T47D (cell line): ENCODE results near the gene CDC42BPA.

Source experiments
- DNase-seq, 2 experiments: peaks; one replicate each; pipeline versions ENCODE4 v3.0.0 to v3.0.0-alpha.2; 2011 to 2012; ENCODE audit warnings: low read depth in 1 of 2, low spot score in 1 of 2
- JUND ChIP-seq: IDR thresholded peaks from 2 replicates; pipeline ENCODE4 v1.6.1; 2012; ENCODE audit warnings: low read depth
- in situ Hi-C: cut with HindIII; loops from 2 replicates; pipeline ENCODE4 v1.10.0; 2016; ENCODE audit warnings: low sequenced_read_pairs, low pct_unique_long_range_greater_than_20kb

Gene CDC42BPA

DNA sequence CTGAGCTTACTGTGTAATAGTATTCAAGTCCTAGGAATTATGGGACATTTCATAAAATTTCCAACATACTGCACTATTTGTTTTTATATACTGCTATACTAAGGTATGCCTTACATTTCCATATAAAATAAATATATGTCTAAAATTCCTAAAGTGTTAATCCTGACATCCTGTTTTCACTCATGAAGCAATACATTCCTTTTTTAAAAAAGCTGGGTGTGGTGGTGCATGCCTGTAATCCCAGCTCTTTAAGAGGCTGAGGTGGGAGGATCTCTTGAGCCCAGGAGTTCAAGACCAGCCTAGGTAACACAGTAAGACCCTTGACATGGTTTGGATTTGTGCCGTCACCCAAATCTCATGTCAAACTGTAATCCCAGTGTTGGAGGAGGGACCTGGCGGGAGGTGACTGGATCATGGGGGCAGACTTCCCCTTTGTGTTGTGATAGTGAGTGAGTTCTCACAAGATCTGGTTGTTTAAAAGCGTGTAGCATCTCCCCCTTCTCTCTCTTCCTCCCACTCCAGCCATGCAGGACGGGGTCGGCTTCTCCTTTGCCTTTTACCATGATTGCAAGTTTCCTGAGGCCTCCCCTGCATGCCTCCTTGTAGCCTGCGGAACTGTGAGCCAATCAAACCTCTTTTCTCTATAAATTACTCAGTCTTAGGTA, 5.8 kb downstream of the CDC42BPA start:
- no peak for TF ChIP-seq JUND
- DNase-seq = no peak
- in situ Hi-C loops = no loop called here

DNA sequence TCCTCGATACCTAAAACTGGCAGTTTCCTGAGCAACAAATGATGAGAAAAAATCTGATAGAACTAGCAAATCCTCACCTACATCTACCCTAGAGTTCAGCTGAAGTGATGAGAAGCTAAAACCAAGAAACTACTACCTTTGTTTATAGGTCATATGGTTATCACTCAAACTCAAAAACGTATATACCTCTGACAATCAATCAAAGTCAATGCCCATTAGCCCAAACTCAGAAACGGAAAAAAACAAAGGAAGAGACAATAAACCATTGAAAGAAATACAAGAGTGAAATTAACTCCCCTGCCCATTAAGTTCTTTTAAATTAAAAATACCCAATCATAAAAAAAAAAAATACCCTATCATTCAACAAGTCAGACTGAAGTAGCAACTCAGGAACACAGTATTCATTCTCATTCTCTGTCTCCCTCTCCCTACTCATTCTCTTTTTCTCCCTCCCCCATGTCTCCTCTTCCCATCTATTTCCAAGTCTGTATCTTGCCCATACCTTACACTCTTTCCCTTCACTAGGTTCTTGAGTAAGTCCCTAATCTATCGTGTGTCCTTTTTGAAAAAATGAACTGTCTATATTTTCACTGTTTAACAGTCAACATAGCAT, 6.8 kb downstream of the CDC42BPA start:
- in situ Hi-C loops = no loop called here
- DNase-seq = no peak
- TF ChIP-seq JUND = no peak

DNA sequence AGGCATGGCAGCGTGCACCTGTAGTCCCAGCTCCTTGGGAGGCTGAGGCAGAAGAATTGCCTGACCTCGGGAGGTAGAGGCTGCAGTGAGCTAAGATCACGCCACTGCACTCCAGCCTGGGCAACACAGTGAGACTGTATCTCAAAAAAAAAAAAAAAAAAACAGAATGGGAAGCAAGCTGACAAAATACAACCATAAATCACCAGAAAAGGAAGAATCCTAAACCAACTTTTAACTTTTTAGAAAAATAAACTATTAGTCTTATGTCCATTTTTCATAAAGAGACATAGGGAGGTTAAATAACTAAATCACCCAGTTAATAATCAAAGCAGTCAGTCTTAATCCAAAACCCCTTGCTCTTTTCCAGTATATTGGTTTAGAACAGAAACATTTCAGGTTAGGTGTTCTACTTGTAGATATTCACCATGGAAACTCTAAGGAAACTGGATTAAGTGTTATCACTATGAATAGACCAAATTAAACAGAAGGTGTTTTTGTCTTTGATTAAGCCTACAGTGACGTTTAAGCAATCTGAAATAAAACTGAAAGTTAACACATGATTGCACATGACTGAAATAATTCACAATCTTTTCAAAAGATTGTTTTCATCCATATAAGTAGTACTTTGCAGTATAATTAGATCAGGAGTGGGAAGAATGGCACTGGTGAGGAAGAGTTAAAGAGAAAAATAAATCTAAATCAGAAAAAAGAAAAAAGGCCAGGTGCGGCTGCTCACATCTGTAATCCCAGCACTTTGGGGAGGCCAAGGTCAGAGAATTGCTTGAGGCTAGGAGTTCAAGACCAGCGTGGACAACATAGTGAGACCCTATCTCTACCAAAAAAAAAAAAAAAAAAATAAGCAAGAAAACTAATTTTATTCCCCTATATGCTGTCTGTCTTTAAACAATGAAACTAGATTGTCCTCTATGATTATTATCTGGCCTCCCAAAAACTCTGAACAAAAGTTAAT, 9.6 kb downstream of the CDC42BPA start:
- in situ Hi-C loops = no loop called here
- no peak for DNase-seq
- TF ChIP-seq JUND = no peak

DNA sequence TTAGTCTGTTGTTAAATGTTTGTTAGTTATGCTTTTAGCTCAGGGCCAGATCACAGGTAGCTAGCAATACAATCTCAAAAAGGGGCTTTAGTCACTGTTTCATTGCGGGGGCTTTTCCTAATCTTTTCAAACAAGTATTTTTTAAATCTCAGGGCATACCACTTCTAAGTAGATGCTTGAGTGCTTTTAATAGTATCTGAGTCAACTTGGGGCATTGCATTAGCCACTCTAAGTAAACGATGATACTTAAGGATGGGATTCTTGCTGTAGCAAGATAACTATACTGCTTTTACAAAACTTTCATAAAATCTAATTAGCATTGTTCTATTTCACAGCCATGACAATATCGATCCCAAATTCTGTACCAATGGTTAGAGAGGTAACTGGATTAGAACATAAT, 11.6 kb downstream of the CDC42BPA start:
- DNase-seq = no peak
- in situ Hi-C loops = no loop called here
- no peak for TF ChIP-seq JUND

DNA sequence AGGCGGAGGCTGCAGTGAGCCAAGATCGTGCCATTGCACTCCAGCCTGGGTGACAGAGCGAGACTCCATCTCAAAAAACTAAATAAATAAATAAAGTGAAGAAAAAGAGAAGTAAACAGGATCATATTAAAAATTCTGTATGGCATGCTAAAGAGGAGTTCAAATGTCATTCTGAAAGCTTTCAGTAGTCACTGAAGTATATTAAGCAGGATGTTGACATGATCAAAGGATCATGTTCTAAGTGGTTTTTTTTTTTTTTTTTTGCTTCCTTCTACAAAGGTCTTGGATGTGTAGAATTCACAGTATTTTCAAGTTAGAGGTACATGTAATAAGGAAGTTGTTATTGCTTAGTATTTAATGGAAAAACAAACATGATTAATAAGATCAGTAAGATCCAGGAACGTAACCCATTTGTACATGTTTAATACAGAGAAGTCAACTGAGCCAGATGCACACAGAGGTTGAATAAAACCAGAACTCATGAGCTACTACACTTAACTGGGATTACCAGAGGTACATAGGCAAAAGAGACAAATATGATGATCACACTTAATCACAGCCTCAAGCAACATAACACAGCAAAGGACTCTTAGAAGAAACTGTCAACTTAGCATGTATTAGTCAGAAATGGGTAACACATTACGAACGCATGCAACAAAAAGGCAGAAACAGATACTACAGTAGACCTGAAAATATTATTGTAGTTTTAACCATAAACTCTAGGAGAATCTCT, 12.2 kb downstream of the CDC42BPA start:
- in situ Hi-C loops = no loop called here
- DNase-seq = no peak
- no peak for TF ChIP-seq JUND

DNA sequence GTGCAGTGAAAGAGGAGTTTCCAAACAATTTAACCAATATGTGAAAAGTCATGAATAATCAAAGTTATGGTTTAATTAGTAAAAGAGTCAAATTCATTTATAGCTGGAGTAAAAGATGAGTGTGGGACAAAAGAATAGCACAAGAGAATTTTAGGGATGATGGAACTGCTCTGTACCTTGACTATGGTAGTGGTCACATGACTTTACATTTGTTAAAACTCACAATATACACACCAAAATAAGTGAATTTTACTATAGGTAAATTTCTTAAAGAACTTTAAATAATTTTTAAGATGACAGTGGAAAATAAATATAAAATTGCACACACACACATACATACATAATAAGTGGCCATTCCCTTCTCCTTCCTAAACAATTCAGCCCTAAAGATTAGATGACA, 13.6 kb downstream of the CDC42BPA start:
- in situ Hi-C loops = no loop called here
- DNase-seq = no peak
- no peak for TF ChIP-seq JUND

DNA sequence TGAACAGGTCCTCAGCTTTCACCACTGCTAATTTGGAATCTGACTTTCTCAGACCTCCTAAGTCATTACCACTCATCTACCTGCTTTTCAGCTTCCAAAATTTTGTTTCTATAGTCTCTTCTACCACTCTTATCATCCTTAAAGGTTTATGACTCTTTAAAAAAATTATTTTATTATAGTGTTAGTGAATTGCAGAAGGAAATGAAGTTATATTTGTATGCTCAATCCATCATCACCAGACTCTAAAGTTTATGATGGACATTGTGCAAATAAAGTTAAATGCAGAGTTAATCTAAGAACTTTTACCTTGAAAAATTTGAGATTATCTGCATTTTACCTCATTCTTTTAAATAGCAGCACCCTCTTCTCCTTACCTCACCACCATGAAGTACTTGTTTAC, 14.6 kb downstream of the CDC42BPA start:
- no peak for TF ChIP-seq JUND
- no peak for DNase-seq
- in situ Hi-C loops = no loop called here

DNA sequence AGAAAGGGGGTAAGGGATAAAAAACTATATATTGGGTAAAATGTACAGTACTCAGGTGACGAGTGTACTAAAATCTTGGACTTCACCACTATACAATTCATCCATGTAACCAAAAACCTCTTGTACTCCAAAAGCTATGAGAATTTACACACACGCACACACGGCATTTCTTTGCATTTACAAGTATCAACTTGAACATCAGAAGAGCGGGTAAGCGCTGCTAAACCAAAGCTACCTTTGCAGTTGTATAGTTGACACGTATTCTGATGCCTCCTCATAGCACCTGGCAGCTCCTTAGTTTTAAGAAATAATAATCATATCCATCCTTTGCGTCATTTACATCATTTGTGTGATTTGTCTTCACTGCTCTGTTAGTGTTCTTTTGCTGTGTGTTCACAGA, 17.6 kb downstream of the CDC42BPA start:
- DNase-seq = no peak
- in situ Hi-C loops = no loop called here
- no peak for TF ChIP-seq JUND

DNA sequence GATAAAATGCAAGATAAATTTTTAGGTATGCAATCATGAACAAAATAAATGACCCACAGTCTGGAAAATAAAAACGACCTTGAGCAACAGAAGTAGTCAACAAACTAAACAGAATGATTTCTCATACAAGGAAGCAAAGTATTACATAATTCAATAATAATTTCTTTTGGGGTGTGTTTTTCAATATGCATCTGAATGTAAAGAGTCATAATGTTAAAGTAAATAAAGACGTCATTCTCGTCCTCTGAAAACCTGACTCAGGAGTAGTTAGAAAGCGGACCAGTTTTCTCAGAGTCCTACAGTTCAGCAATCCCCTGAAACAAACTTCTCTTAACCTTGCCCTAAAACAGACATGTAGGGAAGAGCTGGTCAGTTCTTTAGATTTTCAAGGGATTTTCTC, 18.6 kb downstream of the CDC42BPA start:
- in situ Hi-C loops = no loop called here
- TF ChIP-seq JUND = peak; percentile 40; the same call in 1 of the 2 replicates
- peak; percentile 29 to 72 for DNase-seq

DNA sequence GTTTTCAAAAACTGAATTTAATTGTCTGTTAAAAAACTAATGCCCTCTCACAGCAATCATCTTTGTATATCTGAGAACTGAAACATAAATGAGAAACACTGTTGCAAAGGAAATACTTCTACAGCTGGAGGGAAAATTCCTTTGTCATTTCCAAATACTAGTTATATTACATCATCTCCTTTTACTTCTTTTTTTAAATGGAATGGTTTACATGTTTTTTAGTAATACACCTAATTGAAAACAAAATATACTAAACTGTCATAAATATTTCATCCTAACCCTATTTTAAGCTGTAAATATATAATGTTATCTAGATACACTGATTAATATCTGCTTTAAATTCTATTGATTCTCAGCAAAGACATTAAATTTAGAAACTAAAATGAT, 19.1 kb downstream of the CDC42BPA start:
- no peak for TF ChIP-seq JUND
- in situ Hi-C loops = no loop called here
- DNase-seq = peak in 1 of 2 experiments; percentile 51

DNA sequence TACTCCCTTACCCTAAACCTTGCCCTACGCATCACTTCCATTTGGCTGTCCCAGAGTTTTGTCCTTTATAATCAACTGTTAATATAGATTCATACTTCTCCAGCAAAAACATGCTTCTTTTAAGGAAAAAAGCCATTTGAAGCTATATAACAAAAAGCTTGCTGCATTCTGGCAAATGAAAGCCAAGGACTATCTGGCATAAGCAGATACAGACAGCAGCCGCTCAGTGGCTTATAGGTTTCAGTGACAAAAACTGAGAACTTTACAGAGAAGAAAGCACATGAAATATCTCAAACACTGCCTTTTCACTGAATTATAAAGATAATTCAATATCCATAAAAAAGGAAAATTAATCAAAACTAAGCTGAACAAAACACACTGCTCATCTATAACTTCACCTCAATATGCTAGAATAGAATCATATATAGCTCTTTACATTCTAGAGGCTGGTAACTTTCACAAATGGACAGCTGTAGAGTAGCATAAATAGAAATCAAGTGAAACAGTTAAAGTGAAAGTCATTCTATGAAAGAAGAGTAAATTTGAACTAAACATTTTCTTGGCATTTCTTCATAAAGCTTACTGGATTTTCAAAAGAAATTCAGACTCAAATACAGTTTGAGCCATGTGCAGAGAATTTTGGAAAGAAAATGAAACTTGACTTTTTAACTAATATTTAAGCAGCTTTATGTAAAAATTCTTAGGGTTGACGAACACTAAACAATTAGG, 19.6 kb downstream of the CDC42BPA start:
- TF ChIP-seq JUND = no peak
- in situ Hi-C loops = no loop called here
- no peak for DNase-seq

DNA sequence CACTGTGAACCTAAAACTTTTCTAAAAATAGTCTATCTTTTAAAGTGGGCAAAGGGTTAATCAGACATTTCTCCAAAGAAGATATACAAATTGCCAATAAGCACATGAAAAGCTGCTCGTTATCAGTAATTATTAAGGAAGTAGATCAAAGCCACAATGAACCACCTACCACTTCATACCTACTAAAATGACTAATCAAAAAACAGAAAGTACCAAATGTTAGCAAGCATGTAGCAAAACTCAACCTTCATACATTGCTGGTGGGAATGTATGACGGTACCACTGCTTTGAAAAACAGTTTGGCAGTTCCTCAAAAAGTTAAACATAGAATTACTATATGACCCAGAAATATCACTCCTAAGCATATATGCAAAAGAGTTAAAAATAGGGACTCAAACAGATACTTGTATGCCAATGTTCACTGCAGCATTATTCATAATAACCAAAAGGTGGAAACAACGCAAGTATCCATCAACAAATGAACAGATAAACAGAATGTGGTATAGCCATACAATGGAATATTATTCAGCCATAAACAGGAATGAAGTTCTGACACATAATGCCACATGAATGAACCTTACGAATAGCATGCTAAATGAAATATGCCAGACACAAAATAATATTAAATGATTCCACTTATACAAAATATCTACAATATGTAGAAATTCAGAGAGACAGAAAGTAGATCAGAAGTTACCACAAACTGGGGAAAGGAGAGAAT, 21.1 kb downstream of the CDC42BPA start:
- no peak for TF ChIP-seq JUND
- DNase-seq = no peak
- in situ Hi-C loops = no loop called here
